ENCODE data around the gene IL18BP.
A peak's percentile ranks its signal among the peaks of the same experiment; 100 is the strongest.

IL18BP gene

GRCh38 chr11:72013765-72014711, 15.3 kb downstream of the IL18BP start:
- DNase-seq, result no peak

- no peak for DNase-seq
Observed at GRCh38 chr11:72014761-72015320, 16.1 kb downstream of the IL18BP start.

- DNase-seq, result peak; percentile 85
Observed at GRCh38 chr11:72015511-72016061, 16.9 kb downstream of the IL18BP start.

GRCh38 chr11:72018171-72018570, 19.5 kb downstream of the IL18BP start:
- DNase-seq, result no peak

GRCh38 chr11:72023335-72023734, 24.6 kb downstream of the IL18BP start:
- DNase-seq, result no peak

- no peak for DNase-seq
Observed at GRCh38 chr11:72024069-72024754, 25.5 kb downstream of the IL18BP start.

- DNase-seq, result no peak
Observed at GRCh38 chr11:72026090-72026489, 27.4 kb downstream of the IL18BP start.

GRCh38 chr11:72030472-72031045, 31.9 kb downstream of the IL18BP start:
- DNase-seq, result no peak

GRCh38 chr11:72036687-72037086, 38.0 kb downstream of the IL18BP start:
- DNase-seq, result no peak

GRCh38 chr11:72037554-72038311, 39.0 kb downstream of the IL18BP start:
- DNase-seq, result no peak

- no peak for DNase-seq
Observed at GRCh38 chr11:72038491-72038890, 39.8 kb downstream of the IL18BP start.

- no peak for DNase-seq
Observed at GRCh38 chr11:72039031-72039855, 40.5 kb downstream of the IL18BP start.

- DNase-seq, result no peak
Observed at GRCh38 chr11:72039856-72040401, 41.2 kb downstream of the IL18BP start.

GRCh38 chr11:72040491-72041363, 42.0 kb downstream of the IL18BP start:
- peak; percentile 91 for DNase-seq

- DNase-seq, result peak; percentile 85
Observed at GRCh38 chr11:72041364-72042063, 42.8 kb downstream of the IL18BP start.

GRCh38 chr11:72042064-72042745, 43.5 kb downstream of the IL18BP start:
- no peak for DNase-seq

GRCh38 chr11:72045849-72046248, 47.1 kb downstream of the IL18BP start:
- DNase-seq, result no peak

- peak; percentile 67 for DNase-seq
Observed at GRCh38 chr11:72048766-72049460, 50.2 kb downstream of the IL18BP start.

Data from islet precursor cell (in vitro differentiated cells).